AG08395 (cell line): ENCODE data around the gene DBI.

Experiments
- DNase-seq: peaks from one replicate; pipeline ENCODE4 v3.0.0; 2012; ENCODE audit warnings: mixed read lengths, low spot score

DBI gene

DNA sequence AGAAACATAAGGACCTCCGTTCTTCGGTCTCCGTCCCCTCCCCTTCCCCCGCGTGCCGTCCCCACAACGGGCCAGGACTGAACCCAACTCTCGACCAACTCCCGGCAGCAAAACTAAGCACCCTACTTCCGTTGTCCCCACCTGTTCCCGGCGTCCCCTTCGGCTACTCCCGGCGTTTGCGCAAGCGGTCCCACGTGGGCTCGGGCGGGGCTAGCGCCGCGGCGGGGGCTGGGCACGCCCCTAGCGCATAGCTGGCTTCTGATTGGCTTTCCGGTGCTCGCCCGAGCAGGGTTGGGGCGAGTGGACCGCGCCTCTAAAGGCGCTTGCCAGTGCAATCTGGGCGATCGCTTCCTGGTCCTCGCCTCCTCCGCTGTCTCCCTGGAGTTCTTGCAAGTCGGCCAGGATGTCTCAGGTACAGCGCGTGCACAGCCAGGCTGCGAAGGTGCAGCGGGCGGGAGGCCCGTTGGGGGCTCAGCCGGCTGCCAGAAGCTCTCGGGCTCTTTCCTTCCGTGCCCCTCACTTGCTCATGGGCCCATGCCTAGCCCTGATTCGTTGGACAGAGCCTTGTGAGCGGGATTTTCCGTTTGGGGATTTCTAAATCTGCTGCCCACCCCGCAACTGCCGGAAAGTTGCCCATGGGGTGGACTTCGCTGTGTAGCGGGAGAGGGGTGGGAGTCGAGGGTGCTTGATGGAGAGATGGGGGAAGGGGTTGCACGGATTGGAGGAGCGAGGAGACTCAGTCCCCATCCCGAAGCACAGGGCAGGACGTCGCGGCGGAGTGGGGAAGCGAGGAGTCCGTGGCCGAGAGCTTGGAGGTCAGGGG is at the start of gene DBI, which contains the start of gene C2orf76:
DBI (plus strand) TSS at position 329 of the 823 bp plus-strand sequence; CDS start at position 404, 75 bp downstream.
C2orf76 (minus strand) TSS at position 186 of the 823 bp plus-strand sequence. CDS start 26,875 bp downstream, outside the sequence.
- peak; percentile 99 for DNase-seq

DNA sequence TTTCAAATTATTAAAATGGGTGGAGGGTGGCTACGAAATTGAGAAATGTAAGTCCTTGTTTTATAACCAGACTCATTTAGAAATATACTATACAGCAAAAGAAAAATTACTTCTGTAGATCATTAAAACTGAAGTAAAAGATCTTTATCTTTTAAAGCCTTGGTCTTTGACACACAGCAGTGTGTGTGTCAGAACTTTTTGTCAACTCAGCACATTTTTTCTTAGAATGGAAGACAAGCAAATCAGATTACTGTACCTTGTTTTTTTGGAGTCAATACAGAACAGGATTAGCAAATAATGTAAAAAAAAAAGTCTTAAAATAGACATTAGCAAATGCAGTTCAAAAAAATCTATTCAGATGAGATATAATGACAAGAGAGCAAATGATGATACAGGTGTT is 49.2 kb upstream of the DBI start:
- no peak for DNase-seq

DNA sequence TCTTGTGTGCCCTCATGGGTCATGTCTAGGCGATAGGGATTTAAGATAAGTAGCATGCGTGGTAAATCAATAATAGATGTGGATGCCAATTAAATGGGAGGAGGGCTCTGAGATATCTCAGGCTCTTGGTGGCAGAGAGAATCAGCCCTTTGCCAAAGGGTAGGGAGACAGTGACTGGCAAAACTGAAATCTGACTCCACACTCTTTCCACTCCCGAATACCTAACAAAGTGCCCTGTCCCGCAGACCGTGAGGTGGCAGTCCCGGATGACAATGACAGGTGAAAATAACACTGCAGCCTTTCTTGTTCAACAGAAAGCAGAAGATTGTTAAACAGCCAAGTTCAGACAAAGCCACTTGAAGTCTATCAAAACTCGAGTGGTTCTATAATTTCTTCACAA is 47.2 kb upstream of the DBI start:
- no peak for DNase-seq

DNA sequence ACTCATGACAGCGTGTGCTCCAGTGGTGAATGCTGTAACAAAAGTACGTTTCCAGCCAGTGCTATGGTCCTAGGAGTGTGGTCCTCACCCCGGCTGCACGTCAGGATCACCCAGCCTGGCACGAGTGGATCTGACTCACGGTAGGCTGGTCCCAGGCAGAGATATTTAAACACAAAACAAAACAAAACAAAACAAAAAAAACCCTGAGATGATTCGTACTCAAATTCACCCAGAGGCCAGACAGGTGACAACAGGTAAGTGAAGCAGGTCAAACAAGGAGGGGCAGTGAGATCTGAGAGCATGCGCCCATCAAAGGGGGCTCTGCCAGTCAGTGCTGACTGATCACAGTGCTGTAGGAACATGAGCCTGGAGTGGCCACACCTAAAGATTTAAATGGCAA is 43.3 kb upstream of the DBI start:
- no peak for DNase-seq

GRCh38 chr2:119324685-119325270 is 42.0 kb upstream of the DBI start:
- DNase-seq, result no peak

DNA sequence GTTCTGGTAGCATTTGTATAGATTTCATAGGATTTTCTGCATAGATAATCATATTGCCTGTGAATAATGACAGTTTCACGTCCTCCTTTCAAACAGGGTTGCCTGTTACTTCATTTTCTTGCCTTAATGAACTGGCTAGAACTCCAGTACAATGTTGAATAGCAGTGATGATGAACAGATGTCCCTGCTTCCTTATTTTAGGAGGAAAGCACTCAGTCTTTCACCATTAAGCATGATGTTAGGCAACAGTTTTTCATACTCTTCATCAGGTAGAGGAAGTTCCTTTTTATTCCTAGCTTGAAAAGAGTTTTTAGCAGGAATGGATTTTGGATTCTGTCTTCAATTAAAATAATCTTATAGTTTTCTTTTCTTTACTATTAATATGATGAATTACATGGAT is 39.8 kb upstream of the DBI start:
- no peak for DNase-seq

DNA sequence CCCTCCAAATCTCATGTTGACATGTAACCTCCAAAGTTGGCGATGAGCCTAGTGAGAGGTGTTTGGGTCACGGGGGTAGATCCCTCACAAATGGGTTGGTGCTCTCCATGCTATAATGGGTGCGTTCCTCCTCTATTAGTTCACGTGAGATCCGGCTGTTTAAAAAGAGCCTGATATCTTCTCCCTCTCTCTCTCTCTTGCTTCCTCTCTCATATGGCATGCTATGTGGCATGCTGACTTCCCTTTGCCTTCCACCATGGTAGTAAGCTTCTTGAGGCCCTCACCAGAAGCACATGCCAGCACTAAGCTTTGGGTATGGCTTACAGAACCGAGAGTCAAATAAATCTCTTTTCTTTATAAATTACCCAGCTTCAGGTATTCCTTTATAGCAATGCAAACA is 39.3 kb upstream of the DBI start:
- DNase-seq, result no peak

- DNase-seq, result no peak
Observed at GRCh38 chr2:119332953-119333352, 33.8 kb upstream of the DBI start.

DNA sequence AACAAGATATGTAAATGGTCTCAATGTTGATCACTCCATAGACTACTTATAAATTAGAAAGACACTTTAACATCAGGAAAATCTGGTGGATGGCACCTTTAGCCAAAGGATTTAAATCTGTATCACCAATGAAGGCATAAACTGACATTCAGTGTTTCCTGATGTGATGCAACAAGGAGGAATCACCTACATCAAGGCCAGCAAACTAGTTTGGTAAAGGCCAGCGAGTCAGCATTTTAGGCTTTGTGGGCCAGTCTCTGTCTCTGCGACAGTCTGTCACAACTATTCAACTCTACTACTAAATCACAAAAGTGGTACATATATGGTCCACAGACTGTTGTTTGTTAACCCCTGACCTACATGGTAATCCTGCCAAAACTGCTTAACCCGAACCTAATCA is 33.4 kb upstream of the DBI start:
- no peak for DNase-seq

DNA sequence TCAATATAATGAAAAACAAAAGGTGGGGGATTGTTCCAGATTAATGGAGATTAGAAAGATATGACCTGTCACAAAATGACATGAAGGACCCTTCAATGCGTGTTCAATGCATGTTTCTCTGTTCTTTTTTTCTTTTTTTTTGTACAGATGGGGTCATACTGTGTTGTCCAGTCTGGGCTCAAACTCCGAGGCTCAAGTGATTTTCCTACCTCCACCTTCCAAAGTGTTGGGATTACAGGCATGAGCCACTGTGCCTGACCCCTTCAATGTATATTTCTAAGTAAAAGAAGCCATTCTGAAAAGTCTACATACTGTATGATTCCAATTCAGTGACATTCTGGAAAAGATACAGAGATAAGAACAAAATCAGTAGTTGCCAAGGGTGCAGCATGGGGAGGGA is 32.9 kb upstream of the DBI start:
- no peak for DNase-seq

- DNase-seq, result no peak
Observed at GRCh38 chr2:119337749-119338148, 29.0 kb upstream of the DBI start.

DNA sequence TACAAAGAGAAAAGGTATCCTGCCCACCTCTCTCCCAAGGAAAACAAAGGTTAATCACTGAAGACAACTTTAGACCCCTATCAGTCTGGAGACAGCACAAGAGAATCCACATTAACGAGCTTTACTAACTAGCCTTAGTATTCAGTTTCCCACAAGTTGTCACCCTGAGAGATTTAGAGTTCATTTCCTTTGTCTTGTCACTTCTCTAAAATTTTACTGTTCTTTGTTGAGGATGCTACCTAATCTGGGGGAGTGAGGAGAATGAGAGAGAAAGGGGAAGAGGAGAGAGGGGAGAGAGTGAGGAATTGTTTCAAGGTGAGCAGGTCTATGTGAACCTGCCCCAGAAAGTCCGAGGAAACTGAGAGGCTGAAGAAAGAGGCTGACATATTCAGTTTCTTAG is 28.5 kb upstream of the DBI start:
- DNase-seq, result no peak

DNA sequence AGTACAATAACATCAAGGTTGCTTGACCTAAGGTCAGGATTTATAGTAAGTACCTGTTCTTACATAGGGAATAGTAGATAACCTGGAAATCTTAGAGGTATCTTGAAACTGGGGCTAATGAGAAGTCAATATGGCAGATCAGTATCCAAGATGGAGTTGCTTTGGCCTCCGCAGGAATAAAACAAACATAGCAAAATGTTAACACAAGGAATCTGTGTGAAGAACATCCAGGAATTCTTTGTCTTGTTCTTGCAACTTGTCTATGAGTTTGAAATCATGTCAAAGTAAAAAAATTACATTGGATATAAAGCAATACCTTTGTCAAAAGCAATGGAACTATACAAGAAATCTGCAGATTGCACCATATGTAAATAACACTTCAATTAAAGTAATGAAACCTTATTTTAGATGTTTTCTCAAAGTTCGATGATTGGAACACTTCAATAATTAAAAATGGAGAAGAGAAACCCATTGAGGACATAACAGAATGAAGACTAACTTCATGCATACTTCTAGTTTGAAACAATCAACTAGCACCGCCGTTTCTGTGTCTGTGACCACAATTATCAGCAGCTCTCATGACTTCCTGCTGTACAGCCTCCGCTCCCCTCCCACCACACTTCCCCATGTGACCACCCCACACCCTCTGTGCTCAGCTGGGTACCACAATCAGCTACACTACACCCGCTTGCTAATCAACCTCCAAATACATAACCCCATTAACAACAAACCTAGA is 27.8 kb upstream of the DBI start:
- no peak for DNase-seq

DNA sequence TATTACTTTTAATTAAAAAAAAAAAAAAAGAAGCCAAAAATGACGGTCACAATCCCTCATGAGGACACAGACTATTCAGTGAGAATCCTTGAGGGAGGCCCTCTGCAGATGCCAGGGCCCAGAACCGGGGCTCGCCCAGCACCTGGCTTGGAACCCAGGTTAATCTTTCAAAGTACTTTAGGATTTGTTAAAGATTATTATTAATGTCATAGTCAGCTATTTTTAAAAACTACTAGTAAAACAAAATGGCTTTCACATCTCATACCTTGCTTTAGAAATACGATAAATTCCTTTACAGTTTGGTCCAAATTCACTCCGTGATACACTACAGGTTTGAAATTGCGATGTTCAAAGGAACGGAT is 27.2 kb upstream of the DBI start:
- no peak for DNase-seq

DNA sequence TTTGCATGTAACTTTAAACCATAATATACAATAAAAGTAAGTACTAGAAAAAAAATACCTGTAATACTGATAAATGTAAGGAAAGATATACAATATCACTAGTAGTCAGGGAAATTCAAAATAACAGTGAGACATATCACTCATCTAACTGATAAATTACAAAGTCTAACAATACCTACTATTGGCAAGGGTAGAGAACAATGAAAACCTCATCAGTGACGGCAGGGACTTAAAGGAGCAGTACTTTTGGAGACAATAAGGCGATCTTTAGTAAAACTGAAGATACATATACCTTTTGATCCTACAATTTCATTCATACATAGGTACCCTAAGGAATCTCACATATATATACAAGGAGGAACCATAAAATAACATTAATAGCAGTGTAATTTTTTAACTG is 25.1 kb upstream of the DBI start:
- DNase-seq, result no peak

- DNase-seq, result no peak
Observed at GRCh38 chr2:119349289-119349688, 17.5 kb upstream of the DBI start.

GRCh38 chr2:119350311-119350998 is 16.3 kb upstream of the DBI start:
- no peak for DNase-seq

DNA sequence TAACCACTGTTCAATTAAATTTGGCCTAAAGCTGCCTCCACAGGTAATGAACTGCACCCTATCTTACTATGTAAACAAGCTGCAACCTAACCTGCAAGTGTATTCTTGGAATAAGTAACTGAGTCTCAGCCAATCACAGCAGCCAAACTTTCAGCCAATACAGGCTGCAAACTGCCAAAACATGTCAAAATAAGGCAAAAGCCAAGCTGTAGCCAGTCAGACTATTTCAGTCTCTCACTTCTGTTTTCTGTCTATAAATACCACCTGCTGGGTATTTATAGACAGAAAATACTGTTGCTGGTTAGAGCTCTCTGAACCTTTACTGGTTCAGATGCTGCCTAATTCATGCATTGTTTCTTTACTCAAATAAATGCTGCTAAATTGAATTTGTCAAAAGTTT is 14.4 kb upstream of the DBI start:
- DNase-seq, result no peak

DNA sequence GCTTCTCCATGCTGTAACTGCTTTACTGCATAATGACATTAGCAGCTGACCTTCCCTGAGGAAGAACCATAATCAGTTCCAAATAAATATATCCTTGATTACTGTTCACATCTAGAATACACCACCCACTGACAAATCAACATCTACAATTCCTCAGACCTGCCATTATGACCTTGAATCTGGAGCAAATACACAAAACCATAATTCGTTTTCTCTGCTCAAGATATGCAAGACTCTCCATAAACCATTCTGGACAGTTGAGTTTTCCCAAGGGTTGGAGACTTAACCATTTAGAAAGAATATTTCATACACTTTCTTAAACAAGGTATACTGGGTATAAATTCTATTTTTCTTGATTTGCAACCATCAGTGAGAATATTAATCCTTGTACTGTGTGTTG is 11.9 kb upstream of the DBI start:
- no peak for DNase-seq

DNA sequence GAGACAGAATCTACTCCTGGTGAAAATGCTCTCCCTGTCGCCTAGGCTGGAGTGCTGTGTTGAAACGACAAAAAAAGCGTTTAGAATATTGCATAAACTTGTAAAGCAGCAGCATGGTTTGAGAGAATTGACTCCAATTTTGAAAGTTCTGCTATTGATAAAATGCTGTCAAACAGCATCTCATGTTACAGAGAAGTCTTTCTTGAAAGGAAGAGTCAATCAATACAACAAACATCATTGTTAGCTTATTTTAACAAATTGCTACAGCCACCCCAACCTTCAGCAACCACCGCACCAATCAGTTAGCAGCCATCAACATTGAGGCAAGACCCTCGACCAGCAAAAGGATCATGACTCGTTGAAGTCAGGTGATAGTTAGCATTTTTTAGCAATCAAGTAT is 7.0 kb upstream of the DBI start:
- no peak for DNase-seq

GRCh38 chr2:119360423-119360966 is 6.3 kb upstream of the DBI start:
- no peak for DNase-seq

- DNase-seq, result no peak
Observed at GRCh38 chr2:119364798-119365197, 2.0 kb upstream of the DBI start.
